ENCODE results near the gene REPS1.

Gene REPS1

DNA sequence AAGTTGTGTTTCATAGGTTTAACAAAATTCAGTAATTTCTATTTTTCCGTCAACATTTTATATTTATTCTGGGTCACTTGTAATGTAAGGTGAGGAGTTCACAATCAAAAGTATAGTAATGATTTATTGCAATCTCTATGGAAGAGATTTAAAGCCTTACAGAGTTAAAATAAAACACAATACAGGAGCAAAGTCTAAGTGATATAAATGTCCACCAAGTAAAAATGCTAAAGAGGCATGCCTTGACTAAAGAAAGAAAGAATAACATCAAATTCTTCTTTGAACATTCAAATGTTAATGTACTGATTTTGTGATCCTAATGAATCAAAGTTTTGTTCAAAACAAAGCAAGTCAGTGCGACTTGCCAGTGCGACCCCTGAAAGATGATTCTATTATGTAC, 61.5 kb downstream of the REPS1 start:
- no peak for DNase-seq (ENCODE audit: low read depth)

DNA sequence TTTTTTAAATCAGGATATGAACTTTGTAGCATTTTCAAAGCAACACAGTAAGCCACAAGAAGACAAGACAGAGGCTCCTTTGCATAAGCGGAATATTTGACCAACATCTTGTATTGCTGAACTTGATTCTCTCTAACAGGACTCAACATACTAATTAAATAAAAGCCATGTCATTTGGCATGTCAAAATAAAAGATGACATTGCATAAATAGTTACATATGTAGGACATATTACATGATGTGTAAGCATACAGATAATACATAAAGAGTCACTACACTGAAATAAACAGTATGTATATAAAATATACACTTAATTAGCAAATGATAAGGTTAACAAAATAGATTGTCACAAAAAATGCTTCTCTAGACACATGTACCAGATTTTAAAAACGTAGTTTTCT, 62.2 kb downstream of the REPS1 start:
- no peak for DNase-seq (ENCODE audit: low read depth)

DNA sequence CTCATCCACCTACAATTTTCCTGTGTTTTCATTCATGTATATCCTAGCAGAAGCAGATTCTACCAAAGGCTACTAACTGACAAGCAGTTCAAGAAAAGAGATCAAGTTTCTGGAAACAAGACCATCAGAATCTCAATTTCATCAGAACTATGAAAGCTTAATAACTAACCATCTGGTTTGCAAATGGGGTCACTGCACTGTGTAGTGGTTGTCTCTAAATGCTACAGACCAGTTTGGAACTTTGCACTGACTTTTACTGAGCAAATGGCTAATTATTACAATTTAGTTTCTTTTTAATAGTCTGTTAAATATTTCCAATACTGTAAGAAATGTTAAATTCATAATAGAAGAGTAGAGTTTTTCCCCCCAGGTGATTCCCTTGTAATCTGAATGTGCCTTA, 64.5 kb downstream of the REPS1 start:
- no peak for DNase-seq (ENCODE audit: low read depth)

DNA sequence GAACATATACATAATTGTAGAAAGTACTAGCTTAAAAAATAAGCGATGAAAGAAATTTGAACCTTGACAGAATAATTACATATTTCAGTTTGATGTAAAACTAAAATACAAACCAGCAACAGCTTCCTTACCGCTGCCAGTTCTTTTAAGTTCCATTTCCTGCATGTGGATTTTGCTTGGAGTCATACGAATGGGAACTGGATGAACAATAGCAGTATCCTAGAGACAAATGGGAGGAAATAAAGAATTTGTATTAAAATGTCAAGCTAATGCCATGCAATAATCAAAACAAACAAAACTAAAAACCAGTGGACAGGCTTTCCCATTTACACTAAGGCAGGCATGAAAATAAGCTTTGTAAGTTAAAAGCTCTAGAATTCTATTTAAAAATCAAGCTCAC, 67.1 kb downstream of the REPS1 start:
- no peak for DNase-seq (ENCODE audit: low read depth)

DNA sequence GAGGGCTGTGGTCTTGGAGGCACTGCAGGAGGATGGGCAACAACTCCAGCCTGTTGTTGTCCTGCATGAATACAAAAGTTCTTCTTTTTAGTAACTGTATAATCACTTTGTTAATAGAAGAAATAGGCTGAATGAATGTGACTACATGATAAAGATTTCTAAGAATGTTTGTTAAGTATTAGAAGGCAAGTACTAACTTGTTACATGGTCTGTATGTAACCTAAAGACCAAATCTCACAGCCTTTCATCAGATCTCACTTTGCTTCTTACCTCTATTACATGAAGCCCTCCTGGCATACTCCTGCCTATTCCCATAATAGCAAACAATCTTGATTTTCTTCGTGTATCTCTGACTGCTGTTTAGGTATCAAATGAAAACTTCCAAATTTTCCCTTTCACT, 73.4 kb downstream of the REPS1 start:
- no peak for DNase-seq (ENCODE audit: low read depth)

DNA sequence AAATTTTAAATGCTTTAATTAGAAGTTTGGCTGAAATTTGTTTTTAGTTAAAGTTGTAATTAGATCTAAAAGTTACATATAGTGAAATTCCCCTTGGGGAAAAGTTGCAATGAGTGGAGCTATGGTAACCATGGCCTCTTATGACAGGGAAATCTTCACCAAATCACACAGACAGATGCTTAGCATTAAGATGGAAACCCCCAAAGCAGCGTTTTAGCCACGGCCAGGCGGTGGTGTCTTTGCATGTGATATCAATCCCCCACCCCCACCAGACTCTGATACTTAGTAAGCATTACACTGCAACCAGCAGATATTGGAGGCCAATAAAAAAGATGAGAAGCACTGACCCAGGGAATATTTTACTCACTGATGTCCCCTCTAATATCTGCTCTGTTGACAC, 75.7 kb downstream of the REPS1 start:
- no peak for DNase-seq (ENCODE audit: low read depth)

DNA sequence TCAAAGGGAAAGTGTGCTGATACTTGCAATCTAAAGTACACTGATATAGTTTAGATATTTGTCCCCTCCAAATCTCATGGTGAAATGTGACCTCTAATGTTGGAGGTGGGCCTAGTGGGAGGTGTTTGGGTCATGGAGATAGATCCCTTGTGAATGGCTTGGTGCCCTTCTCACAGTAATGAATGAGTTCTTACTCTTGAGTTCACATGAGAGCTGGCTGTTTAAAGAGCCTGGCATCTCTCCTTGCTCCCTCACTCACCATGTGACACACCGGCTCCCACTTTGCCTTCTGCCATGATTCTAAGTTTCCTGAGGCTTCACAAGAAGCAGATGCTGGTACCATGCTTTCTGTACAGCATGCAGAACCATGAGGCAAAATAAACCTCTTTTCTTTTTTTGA, 78.1 kb downstream of the REPS1 start:
- DNase-seq (ENCODE audit: low read depth), result no peak

DNA sequence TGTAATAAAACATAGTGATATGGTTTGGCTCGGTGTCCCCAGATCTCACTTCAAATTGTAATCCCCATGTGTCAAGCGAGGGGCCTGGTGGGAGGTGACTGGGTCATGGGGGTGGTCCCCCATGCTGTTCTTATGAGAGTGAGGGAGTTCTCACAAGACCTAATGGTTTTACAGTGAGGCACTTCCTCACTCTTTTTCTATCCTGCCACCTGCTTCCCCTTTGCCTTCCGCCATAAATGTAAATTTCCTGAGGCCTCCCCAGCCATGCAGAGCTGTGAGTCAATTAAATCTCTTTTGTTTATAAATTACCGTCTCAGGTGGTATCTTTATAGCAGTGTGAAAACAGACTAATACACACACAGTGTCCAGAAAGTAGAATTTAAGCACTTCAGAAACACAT, 78.5 kb downstream of the REPS1 start:
- DNase-seq (ENCODE audit: low read depth), result no peak

DNA sequence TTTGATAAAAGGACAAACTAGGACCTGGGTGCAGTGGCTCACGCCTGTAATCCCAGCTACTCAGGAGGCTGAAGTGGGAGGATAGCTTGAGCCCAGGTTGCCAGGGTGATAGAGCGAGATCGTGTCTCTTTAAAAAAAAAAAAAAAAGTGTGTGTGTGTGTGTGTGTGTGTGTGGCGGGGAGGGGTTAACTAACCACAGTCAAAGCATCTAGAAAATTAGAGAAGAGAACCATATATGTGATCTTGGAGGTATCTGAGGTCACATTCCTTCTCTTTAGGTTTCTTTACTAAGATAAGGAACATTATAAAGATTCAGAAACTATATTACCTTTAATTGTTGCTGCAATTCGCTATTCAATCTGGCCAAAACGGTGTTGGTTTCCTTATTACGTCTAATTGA, 80.9 kb downstream of the REPS1 start:
- no peak for DNase-seq (ENCODE audit: low read depth)

DNA sequence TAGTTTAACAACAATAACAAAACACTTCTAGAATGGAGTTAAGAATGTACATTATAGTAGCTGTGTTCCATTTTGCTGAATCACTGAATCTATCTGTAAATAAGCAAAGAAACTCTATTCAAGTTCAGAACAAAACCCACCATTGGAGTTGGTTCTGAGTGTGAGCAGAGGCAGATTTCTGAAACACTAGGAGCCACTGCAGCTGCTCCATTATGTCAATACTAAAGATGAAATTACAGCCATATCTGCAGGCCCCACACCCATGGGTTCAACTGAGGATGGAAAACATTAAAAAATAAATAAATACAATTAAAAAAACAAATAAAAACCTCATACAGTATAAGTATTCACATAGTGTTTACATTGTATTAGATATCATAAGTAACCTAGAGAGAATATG, 91.0 kb downstream of the REPS1 start:
- no peak for DNase-seq (ENCODE audit: low read depth)

DNA sequence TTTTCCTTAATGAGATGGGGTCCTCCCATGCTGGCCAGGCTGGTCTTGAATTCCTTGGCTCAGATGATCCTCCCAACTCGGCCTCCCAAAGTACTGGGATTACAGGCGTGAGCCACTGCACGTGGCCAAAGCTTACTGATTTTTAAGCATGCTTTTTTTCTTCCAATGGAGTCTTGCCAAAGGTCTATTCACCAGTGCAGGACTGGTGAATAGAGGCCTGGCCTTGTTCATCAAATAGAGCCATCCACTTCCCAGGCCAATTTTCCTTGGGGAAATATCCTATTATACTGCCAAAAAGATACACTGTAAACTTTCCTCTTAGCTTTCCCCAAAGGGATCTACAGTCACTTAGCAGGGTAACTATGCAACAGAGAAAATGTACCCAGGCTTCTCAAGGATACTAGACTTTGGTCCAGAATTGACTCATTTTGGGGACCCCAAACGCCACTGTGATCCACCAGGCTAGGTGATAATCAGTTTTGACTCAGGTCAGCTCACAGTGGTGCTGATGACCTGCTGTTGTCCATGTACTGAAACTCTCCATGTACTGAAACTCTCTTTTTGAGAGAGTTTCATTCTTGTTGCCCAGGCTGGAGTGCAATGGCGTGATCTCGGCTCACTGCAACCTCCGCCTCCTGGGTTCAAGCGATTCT, 91.8 kb downstream of the REPS1 start:
- DNase-seq (ENCODE audit: low read depth), result no peak

DNA sequence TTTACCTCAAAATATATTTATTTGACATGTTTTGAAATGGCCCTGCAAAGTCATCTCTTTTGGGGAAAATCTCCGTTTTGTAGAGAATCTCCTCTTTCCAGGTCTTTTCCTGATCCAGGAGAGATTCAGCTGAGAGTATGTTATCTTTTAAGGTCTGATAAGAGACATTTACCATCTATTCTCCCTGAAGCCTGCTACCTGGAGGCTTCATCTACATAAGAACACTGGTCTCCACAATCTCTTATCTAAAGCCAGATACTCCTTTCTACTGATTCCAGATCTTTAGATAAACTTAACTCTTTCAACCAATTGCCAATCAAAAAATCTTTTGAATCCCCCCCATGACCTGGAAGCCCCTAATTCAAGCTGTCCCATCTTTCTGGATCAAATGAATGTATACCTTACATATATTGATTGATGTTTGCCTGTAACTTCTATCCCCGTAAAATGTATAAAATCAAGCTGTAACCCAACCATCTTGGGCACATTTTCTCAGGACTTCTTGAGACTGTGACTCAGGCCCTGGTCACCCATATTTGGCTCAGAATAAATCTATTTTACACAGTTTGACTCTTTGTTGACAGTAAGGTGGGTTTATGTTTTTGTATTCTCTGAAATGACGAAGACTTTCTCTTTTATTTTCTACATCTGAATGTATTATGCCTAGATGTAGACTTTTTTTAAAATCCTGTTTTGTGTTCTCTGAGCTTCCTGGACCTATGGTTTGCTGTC, 96.6 kb downstream of the REPS1 start:
- DNase-seq (ENCODE audit: low read depth), result no peak

DNA sequence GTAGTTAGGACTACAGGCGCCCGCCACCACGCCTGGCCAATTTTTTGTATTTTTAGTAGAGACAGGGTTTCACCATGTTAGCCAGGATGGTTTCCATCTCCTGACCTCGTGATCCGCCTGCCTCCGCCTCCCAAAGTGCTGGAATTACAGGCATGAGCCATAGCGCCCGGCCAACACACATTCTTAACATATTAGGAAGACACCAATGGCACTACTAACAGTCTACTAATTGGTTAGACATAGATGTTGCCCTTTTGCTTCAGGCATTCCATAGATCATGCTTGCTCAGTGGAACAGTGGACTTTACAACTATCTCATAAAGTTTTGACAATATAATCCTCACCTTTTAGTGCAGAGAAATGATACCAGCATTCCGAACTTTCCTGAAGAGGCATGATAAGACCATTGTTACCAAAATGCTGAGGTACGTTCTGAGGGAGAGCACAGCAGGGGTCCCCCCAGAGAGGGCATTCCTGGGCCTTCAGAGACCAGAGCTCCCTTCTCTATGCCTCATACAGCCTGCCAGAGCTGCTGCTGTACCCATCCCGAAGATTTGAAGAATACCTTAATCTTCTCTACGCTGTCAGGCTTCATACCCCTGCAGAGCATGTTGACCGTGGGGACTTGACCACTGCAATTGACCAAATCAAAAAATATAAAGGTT, 102.8 kb downstream of the REPS1 start:
- DNase-seq (ENCODE audit: low read depth), result no peak

DNA sequence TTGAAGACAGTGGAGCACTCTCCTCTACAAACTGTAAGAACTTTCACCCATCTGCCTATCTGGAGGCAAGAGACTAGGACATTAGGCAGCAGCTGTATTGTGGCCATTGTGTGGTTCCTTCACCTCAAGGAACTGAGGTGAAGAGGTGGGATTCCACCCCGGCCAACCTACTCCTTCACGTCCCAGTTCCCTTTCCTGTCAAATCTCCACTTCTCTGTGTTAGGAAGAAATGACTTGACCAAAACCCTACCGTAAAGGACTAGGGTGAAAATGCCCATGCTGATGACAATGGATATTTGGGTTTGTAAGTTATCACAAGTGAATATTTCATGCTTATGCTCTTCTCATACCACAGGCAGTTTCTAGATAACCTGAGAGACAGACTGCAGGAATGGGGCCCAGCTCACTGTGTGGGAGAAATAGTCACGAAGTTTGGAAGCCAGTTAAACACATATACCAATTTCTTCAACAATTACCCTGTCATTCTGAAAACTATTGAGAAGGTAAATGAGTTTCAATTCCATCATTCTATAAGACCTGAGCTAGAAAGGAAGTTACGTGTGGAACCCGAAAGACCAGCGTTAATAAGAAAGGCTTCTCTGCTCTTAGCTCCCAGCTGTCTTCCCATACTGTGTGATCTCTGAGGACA, 105.6 kb downstream of the REPS1 start:
- DNase-seq (ENCODE audit: low read depth), result no peak

DNA sequence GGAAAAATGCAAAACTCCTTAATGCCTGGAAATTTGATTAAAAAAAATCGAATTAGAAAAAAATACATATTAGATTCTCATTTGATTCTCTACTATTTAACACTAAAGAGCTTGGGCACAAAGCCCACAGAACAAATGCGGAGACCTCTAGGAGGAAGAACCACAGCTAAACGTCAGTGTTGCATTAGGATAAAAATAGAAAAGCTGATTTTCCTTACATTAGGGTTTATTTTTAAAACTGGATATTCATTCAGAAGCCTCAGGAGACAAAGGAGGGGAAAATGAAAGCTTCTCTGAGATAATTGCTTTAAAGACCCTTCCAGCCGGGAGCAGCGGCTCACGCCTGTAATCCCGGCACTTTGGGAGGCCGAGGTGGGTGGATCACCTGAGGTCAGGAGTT, 114.9 kb downstream of the REPS1 start:
- DNase-seq (ENCODE audit: low read depth), result no peak

DNA sequence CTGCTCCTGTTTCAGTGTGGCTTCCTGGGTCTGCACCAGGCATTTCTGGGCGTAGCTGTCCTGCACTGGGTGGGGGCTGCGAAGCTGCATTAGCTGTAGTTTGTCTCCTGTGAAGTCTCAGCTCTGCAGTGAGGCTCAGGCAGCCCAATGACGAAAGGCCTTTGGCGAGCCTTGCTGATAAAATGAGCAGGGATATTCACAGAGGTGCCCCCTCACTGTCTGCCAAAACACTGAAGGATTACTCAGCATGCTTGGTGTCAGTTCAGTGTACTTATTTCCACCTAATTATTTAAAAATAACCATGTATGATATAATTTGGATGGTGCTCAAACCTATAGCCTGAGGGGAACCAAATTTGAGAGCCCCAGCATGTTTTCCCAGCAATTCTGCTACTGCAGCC, 118.7 kb downstream of the REPS1 start:
- no peak for DNase-seq (ENCODE audit: low read depth)

DNA sequence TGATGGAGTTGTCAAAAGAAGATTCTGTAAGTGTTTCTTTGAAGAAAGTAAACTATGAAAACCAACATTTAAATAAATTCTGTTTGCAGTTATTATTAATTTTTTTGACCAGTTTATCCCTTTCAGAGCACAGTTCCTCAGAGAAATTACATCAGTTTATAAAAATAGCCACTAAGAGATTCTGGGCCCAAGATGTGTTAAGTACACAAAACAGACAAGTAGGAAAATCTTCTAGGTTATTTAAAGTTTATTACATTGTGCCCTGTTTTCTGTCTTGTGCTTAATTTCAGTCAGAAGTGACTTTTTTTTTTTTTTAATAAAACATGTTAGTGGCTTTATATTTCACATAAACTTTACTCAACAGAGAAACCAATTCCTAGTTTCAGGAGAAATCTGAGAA, 119.9 kb downstream of the REPS1 start:
- DNase-seq (ENCODE audit: low read depth), result no peak

DNA sequence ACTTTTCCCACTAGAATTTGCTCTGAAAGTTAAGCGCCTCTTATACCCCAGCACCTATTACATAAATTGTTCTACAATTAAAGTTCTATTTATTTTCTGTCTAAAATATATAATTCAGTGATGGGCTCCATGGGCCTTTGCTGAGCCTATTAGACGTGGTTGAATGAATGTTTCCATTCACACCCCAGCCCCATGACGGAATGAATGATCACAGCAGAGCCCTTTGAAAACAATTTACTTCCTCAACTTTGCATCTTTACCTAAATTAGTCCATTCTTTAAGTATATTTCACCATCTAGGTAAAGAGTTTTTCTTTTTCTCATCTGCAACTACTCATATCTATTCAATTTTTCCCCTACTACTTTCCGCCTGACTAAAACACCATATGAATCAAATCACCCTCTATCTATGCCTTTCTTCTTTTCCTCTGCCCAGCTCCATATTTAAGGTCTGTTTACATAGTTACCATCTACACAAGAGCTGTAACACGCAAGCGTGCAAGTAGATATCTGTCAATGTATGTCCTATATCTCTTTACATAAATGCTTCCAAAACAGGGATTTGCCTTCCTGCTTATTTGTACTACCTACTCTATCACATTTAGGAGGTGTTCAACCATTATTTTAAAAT, 122.5 kb downstream of the REPS1 start:
- no peak for DNase-seq (ENCODE audit: low read depth)

DNA sequence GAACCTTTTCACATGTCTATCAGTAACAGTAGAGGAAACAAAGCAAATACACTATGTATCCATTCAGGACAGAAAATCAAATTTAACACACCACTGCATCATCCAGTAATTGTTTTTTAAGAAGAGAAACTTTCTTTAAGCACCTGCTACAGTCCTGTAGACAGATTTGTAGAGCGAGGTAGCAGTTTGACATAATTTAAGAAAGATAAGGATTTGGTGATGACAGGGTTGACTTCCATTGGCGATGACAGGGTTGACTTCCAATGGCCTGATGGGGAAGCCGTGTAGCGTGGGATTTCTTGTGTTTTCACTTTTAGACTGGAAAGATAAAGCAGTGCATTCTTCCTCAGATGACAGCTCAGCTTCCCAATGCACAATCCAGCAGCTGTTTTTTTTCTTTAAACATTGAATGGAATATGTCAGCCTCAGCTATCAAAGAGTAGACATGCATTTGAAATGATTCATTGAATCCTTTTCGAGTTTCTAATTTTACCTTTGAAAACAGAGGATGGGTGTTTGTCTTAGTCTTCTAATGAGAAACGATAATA, 123.6 kb downstream of the REPS1 start:
- no peak for DNase-seq (ENCODE audit: low read depth)

DNA sequence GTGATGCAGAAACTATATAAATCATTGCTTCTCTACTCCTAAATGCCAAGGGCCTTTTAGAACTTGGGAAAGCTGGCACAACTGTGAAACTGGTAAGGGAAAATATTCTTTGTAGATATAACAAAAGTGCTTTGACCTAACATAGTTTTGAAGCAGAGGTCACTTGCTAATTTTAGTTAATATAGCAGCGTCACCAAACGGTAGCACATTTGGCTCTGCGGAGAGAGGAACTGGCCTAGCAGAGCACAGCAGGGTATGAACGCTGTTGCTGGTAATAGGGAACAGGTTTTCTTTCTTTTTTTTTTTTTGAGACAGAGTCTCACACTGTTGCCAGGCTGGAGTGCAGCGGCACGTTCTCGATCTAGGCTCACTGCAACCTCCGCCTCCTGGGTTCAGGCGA, 124.7 kb downstream of the REPS1 start:
- no peak for DNase-seq (ENCODE audit: low read depth)

DNA sequence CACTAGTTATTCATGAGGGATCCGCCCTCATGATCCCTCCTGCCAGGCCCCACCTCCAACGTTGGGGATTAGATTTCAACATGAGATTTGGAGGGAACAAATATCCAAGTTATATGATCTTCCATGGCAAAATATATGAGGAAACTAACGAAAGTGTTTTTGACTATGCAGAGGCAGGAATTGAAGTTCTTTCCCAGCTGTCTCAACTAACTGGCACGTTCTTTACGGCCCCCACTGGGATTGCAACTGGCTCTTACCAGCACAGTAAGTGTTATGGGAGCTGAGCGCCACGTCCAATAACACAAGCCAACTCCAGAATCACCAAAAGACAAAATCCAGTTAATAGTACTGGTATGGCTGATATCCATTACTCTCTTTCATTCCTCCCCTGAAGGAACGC, 125.6 kb downstream of the REPS1 start:
- DNase-seq (ENCODE audit: low read depth), result no peak

DNA sequence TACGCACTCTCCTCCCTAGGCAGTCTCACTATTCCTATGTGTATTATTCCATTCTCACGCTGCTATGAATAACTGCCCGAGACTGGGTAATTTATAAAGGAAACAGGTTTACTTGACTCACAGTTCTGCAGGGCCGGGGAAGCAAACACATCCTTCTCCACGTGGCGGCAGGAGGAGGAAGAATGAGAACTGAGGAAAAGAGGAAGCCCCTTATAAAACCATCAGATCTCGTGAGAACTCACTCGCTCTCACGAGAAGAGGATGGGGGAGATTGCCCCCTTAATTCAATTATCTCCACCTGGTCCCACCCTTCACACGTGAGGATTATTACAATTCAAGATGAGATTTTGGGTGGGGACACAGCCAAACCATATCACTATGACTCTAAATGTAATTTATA, 130.3 kb downstream of the REPS1 start:
- DNase-seq (ENCODE audit: low read depth), result no peak
